Keratinocyte (primary cell): ENCODE data around the gene SOX5. TPM values are rescaled to one million over a fixed set of nuclear protein-coding genes. Genes with fewer than 3 reads are reported as not detected.
"Not testable (repeated sequence)": the region's sequence is repeated elsewhere in the genome, so short reads cannot be mapped to it uniquely, and the experiment has no call there.

Experiments
- DNase-seq: peaks from one replicate; pipeline ENCODE4 v3.0.0-alpha.2; 2011; ENCODE audit warnings: low read depth, missing footprints, low spot score
- FAIRE-seq: peaks from 2 replicates; lab custom pipeline; 2011; peaks lifted over from hg19 to GRCh38; lab: Jason Lieb, UNC
- H2AFZ ChIP-seq: 2 replicates; pipeline ENCODE4 v1.6.0; 2012; ENCODE audit warnings: low read length, control low read depth, inconsistent platforms; ENCODE audit not compliant: control insufficient read depth
- H3K27ac ChIP-seq: 2 replicates; pipeline ENCODE4 v1.5.1; 2011; ENCODE audit warnings: low read length; ENCODE audit not compliant: control insufficient read depth, insufficient read depth
- H3K27me3 ChIP-seq: 3 replicates; pipeline ENCODE4 v1.6.0; 2011; ENCODE audit warnings: low read length; ENCODE audit not compliant: control insufficient read depth, insufficient read depth; ENCODE audit errors: extremely low read depth
- H3K36me3 ChIP-seq, 2 experiments: 2 replicates in 1 of 2; 3 replicates in 1 of 2; pipeline ENCODE4 v1.5.1; 2011; ENCODE audit warnings: low read length in 2 of 2, mild to moderate bottlenecking in 1 of 2; ENCODE audit not compliant: control insufficient read depth in 2 of 2, insufficient read depth in 2 of 2; ENCODE audit errors: extremely low read depth in 1 of 2
- H3K4me1 ChIP-seq: 3 replicates; pipeline ENCODE4 v1.5.1; 2011; ENCODE audit warnings: low read length; ENCODE audit not compliant: control insufficient read depth, insufficient read depth; ENCODE audit errors: extremely low read depth
- H3K4me2 ChIP-seq: 3 replicates; pipeline ENCODE4 v1.6.0; 2011; ENCODE audit warnings: low read depth, low read length; ENCODE audit not compliant: control insufficient read depth, insufficient read depth; ENCODE audit errors: extremely low read depth
- H3K4me3 ChIP-seq, 3 experiments: fragments of 200-600 bp in 1 of 3; sonication (generic) in 1 of 3; 2 replicates in 2 of 3; 3 replicates in 1 of 3; pipeline ENCODE4 v1.5.1; 2011 to 2016; ENCODE audit warnings: low read length in 3 of 3, mild to moderate bottlenecking in 3 of 3, control low read depth in 2 of 3, inconsistent platforms in 1 of 3, low read depth in 1 of 3, mixed read lengths in 1 of 3, mixed run types in 1 of 3, moderate library complexity in 1 of 3; ENCODE audit not compliant: control insufficient read depth in 2 of 3, insufficient read depth in 2 of 3; ENCODE audit errors: extremely low read depth in 1 of 3
- H3K79me2 ChIP-seq: 2 replicates; pipeline ENCODE4 v1.6.0; 2012; ENCODE audit warnings: low read length; ENCODE audit not compliant: control insufficient read depth, insufficient read depth
- H3K9ac ChIP-seq: 3 replicates; pipeline ENCODE4 v1.6.0; 2011; ENCODE audit warnings: low read length; ENCODE audit not compliant: control insufficient read depth, insufficient read depth; ENCODE audit errors: extremely low read depth
- H3K9me1 ChIP-seq: 3 replicates; pipeline ENCODE4 v1.6.0; 2011; ENCODE audit warnings: low read length; ENCODE audit not compliant: control insufficient read depth, insufficient read depth; ENCODE audit errors: extremely low read depth
- H3K9me3 ChIP-seq: 2 replicates; pipeline ENCODE4 v1.5.1; 2012; ENCODE audit warnings: low read depth, low read length; ENCODE audit not compliant: control insufficient read depth
- H4K20me1 ChIP-seq: 3 replicates; pipeline ENCODE4 v1.6.0; 2011; ENCODE audit warnings: low read length; ENCODE audit not compliant: control insufficient read depth, insufficient read depth; ENCODE audit errors: extremely low read depth
- EZH2 ChIP-seq: IDR thresholded peaks from one replicate; pipeline ENCODE4 v1.6.1; 2012; ENCODE audit warnings: inconsistent platforms, mild to moderate bottlenecking, low read length, moderate library complexity
- dilution Hi-C: fragments of 300-500 bp; cut with MboI; formaldehyde crosslinking; loops from one replicate; pipeline ENCODE4 v1.7.0; 2020; ENCODE audit warnings: low sequenced_read_pairs; ENCODE audit not compliant: extremely low pct_ligation_motif_present
- polyA plus RNA-seq, 5 experiments: library from polyadenylated mRNA; depleted of rRNA in 3 of 5; stranded (reverse) in 3 of 5; stranded (forward) in 1 of 5; unstranded in 1 of 5; fragments of >200 nt; gene quantifications; 1 replicate in 1 of 5; 2 replicates in 3 of 5; 3 replicates in 1 of 5; pipeline versions ENCODE4 v1.2.1 to v1.2.3, GENCODE V29; 2011 to 2012; ENCODE audit warnings: missing spikeins in 2 of 5, low read depth in 1 of 5, low replicate concordance in 1 of 5
- TF ChIP-seq, protein P1 (sequence below), 3 experiments: IDR thresholded peaks in 1 of 3; conservative IDR thresholded peaks in 1 of 3; optimal IDR thresholded peaks in 1 of 3; 2 replicates in 2 of 3; 3 replicates in 1 of 3; pipeline versions ENCODE3 to v1.5.1; 2011; ENCODE audit warnings: low read length in 3 of 3, mild to moderate bottlenecking in 3 of 3, moderate library complexity in 2 of 3, control low read depth in 1 of 3, inconsistent platforms in 1 of 3; ENCODE audit not compliant: insufficient read depth in 2 of 3; ENCODE audit errors: extremely low read depth in 1 of 3

The SOX5 gene
- polyA plus RNA-seq, 1 donor (not counting 4 experiments of a cell fraction or from before 2014, with no cell fraction given), result not detected

DNA sequence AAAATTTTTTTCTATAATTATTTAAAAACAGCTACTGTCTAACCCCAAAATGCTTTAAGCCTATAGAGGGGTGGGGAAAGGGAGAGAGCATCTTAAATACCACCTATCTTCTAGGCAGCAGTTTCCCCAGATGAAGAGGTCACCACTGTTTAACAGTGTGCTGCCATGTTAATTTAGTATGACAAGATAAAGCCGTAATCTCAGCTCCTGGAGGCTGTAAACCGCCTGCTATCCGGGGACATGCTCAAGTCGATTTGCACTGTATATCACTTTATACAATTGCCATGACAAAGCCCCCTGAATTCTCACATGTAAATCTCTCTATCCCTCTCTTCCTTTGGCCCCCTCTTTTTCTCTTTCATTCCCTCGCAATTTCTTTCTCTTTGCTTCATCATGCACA lies 68.5 kb downstream of the SOX5 start:
- Histone ChIP-seq H3K79me2 (no peaks in the 10 kb centered on the region), H2AFZ (no peak overlapping the region), H3K27ac (no peak overlapping the region), H3K4me1 (no peaks in the 10 kb centered on the region), H4K20me1 (no peaks in the 10 kb centered on the region), H3K27me3 (no peaks in the 10 kb centered on the region), H3K9me1 (no peaks in the 10 kb centered on the region), H3K4me3 (no peak overlapping the region), H3K9ac (no peak overlapping the region), H3K9me3 (no peaks in the 10 kb centered on the region), H3K36me3 (no peaks in the 10 kb centered on the region), H3K4me2 (no peak overlapping the region)
- FAIRE-seq, result no peak
- TF ChIP-seq EZH2, result no peak
- TF ChIP-seq, protein P1, sequence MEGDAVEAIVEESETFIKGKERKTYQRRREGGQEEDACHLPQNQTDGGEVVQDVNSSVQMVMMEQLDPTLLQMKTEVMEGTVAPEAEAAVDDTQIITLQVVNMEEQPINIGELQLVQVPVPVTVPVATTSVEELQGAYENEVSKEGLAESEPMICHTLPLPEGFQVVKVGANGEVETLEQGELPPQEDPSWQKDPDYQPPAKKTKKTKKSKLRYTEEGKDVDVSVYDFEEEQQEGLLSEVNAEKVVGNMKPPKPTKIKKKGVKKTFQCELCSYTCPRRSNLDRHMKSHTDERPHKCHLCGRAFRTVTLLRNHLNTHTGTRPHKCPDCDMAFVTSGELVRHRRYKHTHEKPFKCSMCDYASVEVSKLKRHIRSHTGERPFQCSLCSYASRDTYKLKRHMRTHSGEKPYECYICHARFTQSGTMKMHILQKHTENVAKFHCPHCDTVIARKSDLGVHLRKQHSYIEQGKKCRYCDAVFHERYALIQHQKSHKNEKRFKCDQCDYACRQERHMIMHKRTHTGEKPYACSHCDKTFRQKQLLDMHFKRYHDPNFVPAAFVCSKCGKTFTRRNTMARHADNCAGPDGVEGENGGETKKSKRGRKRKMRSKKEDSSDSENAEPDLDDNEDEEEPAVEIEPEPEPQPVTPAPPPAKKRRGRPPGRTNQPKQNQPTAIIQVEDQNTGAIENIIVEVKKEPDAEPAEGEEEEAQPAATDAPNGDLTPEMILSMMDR (optimal IDR thresholded peaks at IDR 0.05 in 1 of 3, IDR thresholded peaks at IDR 0.05 in 1 of 3, conservative IDR thresholded peaks at IDR 0.05 in 1 of 3; ENCODE audit: extremely low read depth in 1 of 3, insufficient read depth in 2 of 3, low read length in 3 of 3), result no peak
- dilution Hi-C loops, result no loop called here
- DNase-seq, result no peak

GRCh38 chr12:23876618-23877017 lies 72.9 kb downstream of the SOX5 start:
- H3K4me2 ChIP-seq, H3K4me1 ChIP-seq, FAIRE-seq, H3K27me3 ChIP-seq, dilution Hi-C loops, H3K9me1 ChIP-seq, H3K9me3 ChIP-seq, H3K9ac ChIP-seq, H3K4me3 ChIP-seq, H4K20me1 ChIP-seq, H2AFZ ChIP-seq, H3K79me2 ChIP-seq, H3K36me3 ChIP-seq, DNase-seq, H3K27ac ChIP-seq: not testable (repeated sequence)

DNA sequence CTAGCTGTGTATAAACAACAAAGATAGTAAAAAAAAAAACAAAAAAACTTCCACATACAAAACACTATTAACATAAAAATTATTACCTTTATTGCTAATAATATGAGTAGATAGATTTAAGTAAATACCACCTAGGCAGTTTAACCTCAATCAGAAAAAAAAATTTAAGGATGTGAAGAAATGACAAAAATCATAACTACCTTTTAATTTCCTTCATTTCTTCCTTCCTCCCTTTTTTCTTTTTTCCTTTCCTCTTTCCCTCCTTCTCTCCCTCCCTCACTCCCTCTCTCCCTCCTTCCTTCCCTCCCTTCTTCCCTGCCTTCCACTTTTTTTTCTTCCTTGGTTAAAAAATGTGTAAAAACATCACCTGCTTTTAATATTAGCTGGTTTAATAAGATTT lies 81.7 kb downstream of the SOX5 start:
- H3K4me3 ChIP-seq, result no peak overlapping the region
- TF ChIP-seq, protein P1 (optimal IDR thresholded peaks at IDR 0.05 in 1 of 3, IDR thresholded peaks at IDR 0.05 in 1 of 3, conservative IDR thresholded peaks at IDR 0.05 in 1 of 3; ENCODE audit: extremely low read depth in 1 of 3, insufficient read depth in 2 of 3, low read length in 3 of 3), result no peak
- TF ChIP-seq EZH2, result no peak
- no peaks in the 10 kb centered on the region for H3K79me2 ChIP-seq
- H3K4me2 ChIP-seq, result no peak overlapping the region
- H3K27ac ChIP-seq, result no peak overlapping the region
- no peaks in the 10 kb centered on the region for H3K36me3 ChIP-seq
- H4K20me1 ChIP-seq, result no peaks in the 10 kb centered on the region
- no peaks in the 10 kb centered on the region for H3K9me3 ChIP-seq
- H3K27me3 ChIP-seq, result no peaks in the 10 kb centered on the region
- H2AFZ ChIP-seq, result no peak overlapping the region
- FAIRE-seq (no peak), DNase-seq (no peak)
- dilution Hi-C loops, result no loop called here
- H3K4me1 ChIP-seq, result no peaks in the 10 kb centered on the region
- no peaks in the 10 kb centered on the region for H3K9me1 ChIP-seq
- H3K9ac ChIP-seq, result no peak overlapping the region
